Lower leg skin (tissue), 3 donors: Measurements from ENCODE around the gene CHMP5.

Source experiments
- POLR2A ChIP-seq, 2 donors: fragments of 450-650 bp; IDR thresholded peaks; one replicate each; pipeline ENCODE4 v1.6.1; 2016 to 2017; ENCODE audit warnings: antibody characterized with exemption in 2 of 2, mild to moderate bottlenecking in 1 of 2, moderate library complexity in 1 of 2
- TF ChIP-seq, protein P1 (sequence below), 3 donors: fragments of 450-650 bp; IDR thresholded peaks; one replicate each; pipeline ENCODE4 v1.5.1; 2016; ENCODE audit warnings: antibody characterized with exemption in 3 of 3, mild to moderate bottlenecking in 3 of 3, moderate library complexity in 2 of 3

DNA sequence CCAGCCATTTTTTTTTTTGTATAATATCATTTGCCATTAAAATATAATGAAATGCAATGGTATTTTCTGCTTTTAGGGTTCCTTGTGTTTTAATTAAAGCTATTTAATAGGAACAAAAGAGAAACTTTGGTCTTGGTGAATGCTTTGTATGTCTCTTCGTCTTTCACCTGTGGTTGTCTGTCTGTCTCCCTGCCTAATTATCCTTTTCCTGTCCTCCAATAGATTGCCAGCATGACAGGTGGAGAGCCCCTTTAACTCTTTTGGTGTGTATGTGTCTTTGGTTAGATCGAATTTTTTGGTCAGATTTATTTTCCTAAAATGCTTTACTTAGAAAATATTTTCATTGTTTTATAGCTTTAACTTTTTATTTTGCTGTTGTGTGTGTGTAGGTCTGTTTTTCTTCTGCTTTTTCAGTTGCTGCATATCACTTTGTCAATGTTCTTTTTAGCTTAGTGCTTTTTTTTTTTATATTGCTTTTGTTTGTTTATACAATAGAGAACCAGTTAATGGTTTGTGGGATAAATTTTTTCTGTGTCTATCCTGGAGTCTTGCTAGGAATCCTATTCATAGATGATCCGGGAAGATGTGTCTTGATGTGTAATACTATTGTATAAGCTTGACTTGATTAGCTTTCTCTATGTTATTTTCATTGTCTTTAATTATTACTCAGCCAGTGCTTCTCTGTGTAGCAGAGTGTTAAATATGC, 8.6 kb downstream of the CHMP5 start:
- no peak for TF ChIP-seq POLR2A (IDR thresholded peaks at IDR 0.05)
- TF ChIP-seq, protein P1, sequence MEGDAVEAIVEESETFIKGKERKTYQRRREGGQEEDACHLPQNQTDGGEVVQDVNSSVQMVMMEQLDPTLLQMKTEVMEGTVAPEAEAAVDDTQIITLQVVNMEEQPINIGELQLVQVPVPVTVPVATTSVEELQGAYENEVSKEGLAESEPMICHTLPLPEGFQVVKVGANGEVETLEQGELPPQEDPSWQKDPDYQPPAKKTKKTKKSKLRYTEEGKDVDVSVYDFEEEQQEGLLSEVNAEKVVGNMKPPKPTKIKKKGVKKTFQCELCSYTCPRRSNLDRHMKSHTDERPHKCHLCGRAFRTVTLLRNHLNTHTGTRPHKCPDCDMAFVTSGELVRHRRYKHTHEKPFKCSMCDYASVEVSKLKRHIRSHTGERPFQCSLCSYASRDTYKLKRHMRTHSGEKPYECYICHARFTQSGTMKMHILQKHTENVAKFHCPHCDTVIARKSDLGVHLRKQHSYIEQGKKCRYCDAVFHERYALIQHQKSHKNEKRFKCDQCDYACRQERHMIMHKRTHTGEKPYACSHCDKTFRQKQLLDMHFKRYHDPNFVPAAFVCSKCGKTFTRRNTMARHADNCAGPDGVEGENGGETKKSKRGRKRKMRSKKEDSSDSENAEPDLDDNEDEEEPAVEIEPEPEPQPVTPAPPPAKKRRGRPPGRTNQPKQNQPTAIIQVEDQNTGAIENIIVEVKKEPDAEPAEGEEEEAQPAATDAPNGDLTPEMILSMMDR (IDR thresholded peaks at IDR 0.05), result no peak
